ENCODE data around the gene EYA2. TPM values are rescaled to one million over a fixed set of nuclear protein-coding genes. Genes with fewer than 3 reads are reported as not detected.

The EYA2 gene
- total RNA-seq, 1 experiment from 2014 or later: 0.74 TPM

GRCh38 chr20:47054945-47055344 lies 160.3 kb downstream of the EYA2 start:
- Histone ChIP-seq H4K91ac (ENCODE audit: insufficient read length, low read depth, low read length) (no peak overlapping the region), H3K27me3 (ENCODE audit: insufficient read depth, low read length) (no peaks in the 10 kb centered on the region), H2AFZ (ENCODE audit: low read length) (no peak overlapping the region), H4K8ac (replicated peaks; ENCODE audit: insufficient read length, low read depth, low read length) (no peak overlapping the region), H3K4me1 (ENCODE audit: insufficient read depth, low read length) (no peaks in the 10 kb centered on the region), H3K79me1 (ENCODE audit: insufficient read depth, low read depth, low read length, poor library complexity, severe bottlenecking) (no peaks in the 10 kb centered on the region), H3K23me2 (ENCODE audit: insufficient read length, low read depth, low read length, poor library complexity, severe bottlenecking) (no peaks in the 10 kb centered on the region), H3K9me3 (ENCODE audit: control insufficient read depth, low read depth, low read length) (no peaks in the 10 kb centered on the region), H3K4ac (ENCODE audit: low read depth, low read length) (no peak overlapping the region), H3K23ac (ENCODE audit: insufficient read length, low read depth, low read length) (no peak overlapping the region), H3K18ac (ENCODE audit: insufficient read length, low read depth, low read length) (no peak overlapping the region), H2BK15ac (ENCODE audit: low read depth, low read length) (no peak overlapping the region), H3T11ph (ENCODE audit: low read length) (no peak overlapping the region), H2BK20ac (ENCODE audit: low read depth, low read length, poor library complexity, severe bottlenecking) (no peak overlapping the region), H4K5ac (ENCODE audit: insufficient read length, low read depth, low read length) (no peak overlapping the region), H3K14ac (ENCODE audit: insufficient read depth, low read length) (no peak overlapping the region), H3K4me2 (ENCODE audit: insufficient read depth, insufficient read length, low read length) (no peak overlapping the region), H3K9ac (ENCODE audit: extremely low read depth, insufficient read length, low read length) (no peak overlapping the region), H3K79me2 (ENCODE audit: insufficient read depth, low read length) (no peaks in the 10 kb centered on the region), H2BK12ac (ENCODE audit: insufficient read length, low read depth, low read length) (no peak overlapping the region), H2BK120ac (ENCODE audit: low read depth, low read length, poor library complexity, severe bottlenecking) (no peak overlapping the region), H2AK5ac (ENCODE audit: insufficient read length, low read length) (no peak overlapping the region), H2BK5ac (ENCODE audit: insufficient read length, low read length) (no peak overlapping the region), H3K56ac (ENCODE audit: insufficient read length, low read depth, low read length) (no peak overlapping the region), H4K20me1 (ENCODE audit: control insufficient read depth, insufficient read depth, insufficient read length) (no peaks in the 10 kb centered on the region), H3K27ac (ENCODE audit: insufficient read length, low read depth, low read length) (no peak overlapping the region)
- Mint-ChIP-seq H3K4me1 (peaks cover 0 to 3% of the 10 kb centered on the region in 2 experiments; a peak in 2 of 4 replicates), H3K27me3 (ENCODE audit: low read depth) (peaks cover 1% of the 10 kb centered on the region), H3K4me3 (no peak overlapping the region), H3K36me3 (ENCODE audit: insufficient read depth in 1 of 3, low read depth in 3 of 3) (no peaks in the 10 kb centered on the region), H3K9me3 (no peaks in the 10 kb centered on the region), H3K27ac (peak overlapping the region in 1 of 3 experiments; percentile 91; a peak in 1 of 7 replicates)
- no peak for DNase-seq
- TF ChIP-seq CTCF (conservative IDR thresholded peaks at IDR 0.05): no peak
- WGBS (ENCODE audit: extremely low coverage, insufficient read length, low lambda C conversion rate): no CpG with 5 or more reads among the region's 6 CpGs
